ENCODE data around the gene DGUOK. TPM values are rescaled to one million over a fixed set of nuclear protein-coding genes. Genes with fewer than 3 reads are reported as not detected.

DGUOK gene
- total RNA-seq, 2 donors from 2014 or later: 13.2 to 16.1 TPM

GRCh38 chr2:73970850-73971471 lies 44.3 kb downstream of the DGUOK start:
- H3K4me3 ChIP-seq: no peak overlapping the region
- no peak for TF ChIP-seq POLR2A (IDR thresholded peaks at IDR 0.05)
- TF ChIP-seq CTCF (IDR thresholded peaks at IDR 0.05): no peak
- H3K27ac ChIP-seq: peak overlapping the region in 2 of 4 donors; percentile 57 to 63
- no peaks in the 10 kb centered on the region for H3K9me3 ChIP-seq
- DNase-seq (peak; percentile 88 to 94 (median 91)), ATAC-seq (peak; percentile 97)
- H3K36me3 ChIP-seq (replicated peaks in 1 of 2; ENCODE audit: insufficient read depth in 1 of 2, low read depth in 2 of 2): no peaks in the 10 kb centered on the region
- intact Hi-C loops (cut with DNase I): no loop called here
- no peaks in the 10 kb centered on the region for H3K27me3 ChIP-seq
- 21 to 32% methylated on average over 7 of the region's 7 CpGs for WGBS, 2 donors
- peaks cover 18% of the 10 kb centered on the region for H3K4me1 ChIP-seq

- no peaks in the 10 kb centered on the region for H3K36me3 ChIP-seq (replicated peaks in 1 of 2; ENCODE audit: insufficient read depth in 1 of 2, low read depth in 2 of 2)
- no peaks in the 10 kb centered on the region for H3K27me3 ChIP-seq
- DNase-seq: no peak
- H3K4me1 ChIP-seq: peaks cover 18% of the 10 kb centered on the region
- WGBS, 2 donors: 46 to 55% methylated on average over 3 of the region's 3 CpGs
- H3K9me3 ChIP-seq: no peaks in the 10 kb centered on the region
- no peak overlapping the region for H3K27ac ChIP-seq
- no peak overlapping the region for H3K4me3 ChIP-seq
- no peak for ATAC-seq
- intact Hi-C loops (cut with DNase I): no loop called here
- TF ChIP-seq CTCF (IDR thresholded peaks at IDR 0.05): no peak
- no peak for TF ChIP-seq POLR2A (IDR thresholded peaks at IDR 0.05)
These were observed 45.0 kb downstream of the DGUOK start for GRCh38 chr2:73971722-73972121.

- H3K4me3 ChIP-seq: no peak overlapping the region
- H3K4me1 ChIP-seq: peaks cover 18% of the 10 kb centered on the region
- TF ChIP-seq POLR2A (IDR thresholded peaks at IDR 0.05) (no peak), CTCF (IDR thresholded peaks at IDR 0.05) (no peak)
- WGBS, 2 donors: 56 to 80% methylated on average over 3 of the region's 3 CpGs
- ATAC-seq: no peak
- no peaks in the 10 kb centered on the region for H3K36me3 ChIP-seq (replicated peaks in 1 of 2; ENCODE audit: insufficient read depth in 1 of 2, low read depth in 2 of 2)
- H3K9me3 ChIP-seq: no peaks in the 10 kb centered on the region
- H3K27me3 ChIP-seq: no peaks in the 10 kb centered on the region
- intact Hi-C loops (cut with DNase I): no loop called here
- no peak for DNase-seq
- no peak overlapping the region for H3K27ac ChIP-seq
These were observed 46.2 kb downstream of the DGUOK start for GRCh38 chr2:73972846-73973245.

- H3K36me3 ChIP-seq (replicated peaks in 1 of 2; ENCODE audit: insufficient read depth in 1 of 2, low read depth in 2 of 2): no peaks in the 10 kb centered on the region
- 93 to 97% methylated on average over 3 of the region's 3 CpGs for WGBS, 2 donors
- no peaks in the 10 kb centered on the region for H3K27me3 ChIP-seq
- no peak for DNase-seq
- H3K4me1 ChIP-seq: peaks cover 20% of the 10 kb centered on the region
- no peak overlapping the region for H3K27ac ChIP-seq
- ATAC-seq: no peak
- intact Hi-C loops (cut with DNase I): no loop called here
- H3K4me3 ChIP-seq: no peak overlapping the region
- TF ChIP-seq POLR2A (IDR thresholded peaks at IDR 0.05): no peak
- no peak for TF ChIP-seq CTCF (IDR thresholded peaks at IDR 0.05)
- no peaks in the 10 kb centered on the region for H3K9me3 ChIP-seq
These were observed 49.1 kb downstream of the DGUOK start for GRCh38 chr2:73975731-73976130.

GRCh38 chr2:73976803-73977202 lies 50.1 kb downstream of the DGUOK start:
- ATAC-seq (no peak), DNase-seq (no peak)
- no peak overlapping the region for H3K27ac ChIP-seq
- H3K4me1 ChIP-seq: peaks cover 20% of the 10 kb centered on the region
- H3K4me3 ChIP-seq: no peak overlapping the region
- H3K9me3 ChIP-seq: no peaks in the 10 kb centered on the region
- intact Hi-C loops (cut with DNase I): no loop called here
- no peaks in the 10 kb centered on the region for H3K27me3 ChIP-seq
- no peak for TF ChIP-seq POLR2A (IDR thresholded peaks at IDR 0.05)
- no peak for TF ChIP-seq CTCF (IDR thresholded peaks at IDR 0.05)
- H3K36me3 ChIP-seq (replicated peaks in 1 of 2; ENCODE audit: insufficient read depth in 1 of 2, low read depth in 2 of 2): no peaks in the 10 kb centered on the region
- 100% methylated on average over 1 of the region's 1 CpG for WGBS, 2 donors
